SK-N-DZ (cell line): ENCODE data around the gene CELF1.

Source experiments
- DNase-seq: peaks from one replicate; pipeline ENCODE4 v3.0.0-alpha.2; 2015; ENCODE audit warnings: low spot score

CELF1 gene

DNA sequence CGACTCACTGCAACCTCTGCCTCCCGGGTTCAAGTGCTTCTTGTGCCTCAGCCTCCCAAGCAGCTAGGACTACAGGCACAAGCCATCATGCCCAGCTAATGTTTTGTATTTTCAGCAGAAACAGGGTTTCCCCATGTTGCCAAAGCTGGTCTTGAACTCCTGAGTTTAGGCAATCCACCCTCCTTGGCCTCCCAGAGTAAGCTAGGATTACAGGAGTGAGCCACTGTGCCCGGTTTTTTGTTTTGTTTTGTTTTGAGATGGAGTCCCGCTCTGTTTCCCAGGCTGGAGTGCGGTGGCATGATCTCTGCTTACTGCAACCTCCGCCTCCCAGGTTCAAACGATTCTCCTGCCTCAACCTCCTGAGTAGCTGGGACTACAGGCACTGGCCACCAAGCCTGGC is 41.0 kb downstream of the CELF1 start:
- no peak for DNase-seq

DNA sequence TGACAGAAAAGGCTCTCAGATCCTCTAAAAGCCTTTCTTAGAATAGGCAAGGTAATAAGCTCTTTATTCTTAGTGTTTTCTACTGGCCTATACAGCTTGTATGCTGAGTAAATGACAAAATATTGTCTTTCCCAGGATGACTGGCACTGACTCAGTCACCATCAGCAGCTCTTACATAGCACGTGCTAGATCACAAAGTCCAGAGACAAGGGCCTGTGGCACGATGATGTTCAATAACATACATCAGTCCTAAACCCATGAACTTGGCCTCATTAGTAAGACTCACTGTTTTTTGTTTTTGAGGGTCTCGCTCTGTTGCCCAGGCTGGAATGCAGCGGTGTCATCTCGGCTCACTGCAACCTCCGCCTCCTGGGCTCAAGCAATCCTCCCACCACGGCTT is 42.7 kb downstream of the CELF1 start:
- DNase-seq = no peak

DNA sequence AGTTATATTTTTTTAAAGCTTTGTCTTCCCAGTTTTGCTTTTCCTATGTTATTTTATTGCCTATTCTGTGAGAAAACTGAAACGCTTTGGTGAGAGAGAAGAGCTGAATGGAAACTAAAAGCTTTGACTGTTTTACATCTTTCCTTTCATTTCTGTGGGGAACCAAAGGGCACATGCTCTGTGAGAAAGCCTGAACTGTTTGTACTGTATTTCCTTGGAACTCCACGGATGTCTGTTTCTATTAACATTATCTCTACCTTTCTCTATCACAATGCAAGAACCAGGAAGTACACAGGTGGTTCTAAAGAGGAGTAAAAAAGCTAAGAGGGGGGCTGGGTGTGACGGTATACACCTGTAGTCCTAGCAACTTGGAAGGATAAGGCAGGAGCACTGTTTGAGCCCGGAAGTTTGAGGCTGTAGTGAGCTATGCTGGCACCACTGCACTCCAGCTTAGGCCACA is 43.8 kb downstream of the CELF1 start:
- no peak for DNase-seq

DNA sequence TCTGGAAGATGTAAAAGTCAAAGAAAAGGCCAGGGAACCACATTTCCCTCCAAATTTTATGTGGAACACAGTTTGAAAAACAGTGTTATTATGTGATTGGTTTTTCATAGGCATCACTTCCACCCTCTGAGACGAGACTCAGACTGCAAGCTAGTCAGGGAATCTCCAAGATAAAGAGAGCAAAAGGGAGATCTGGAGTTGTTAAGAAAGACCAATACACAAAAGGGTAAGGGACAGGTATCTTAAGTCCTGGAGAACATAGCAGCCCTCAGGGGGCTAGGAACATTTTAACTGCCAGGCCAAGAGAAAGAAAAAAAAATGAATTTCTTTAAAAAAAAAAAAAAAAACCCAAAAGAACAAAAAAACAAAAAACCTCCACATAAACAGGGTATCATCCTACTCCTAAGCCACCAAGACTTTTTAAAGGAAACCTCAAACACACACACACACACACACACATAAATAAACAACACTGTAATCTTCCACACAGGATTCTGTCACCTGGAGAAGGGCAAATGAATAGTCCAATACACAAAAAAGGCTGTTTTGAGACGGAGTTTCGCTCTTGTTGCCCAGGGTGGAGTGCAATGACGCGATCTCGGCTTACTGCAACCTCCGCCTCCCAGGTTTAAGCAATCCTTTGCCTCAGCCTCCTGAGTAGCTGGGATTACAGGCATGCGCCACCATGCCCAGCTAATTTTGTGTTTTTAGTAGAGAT is 44.5 kb downstream of the CELF1 start:
- DNase-seq = no peak

DNA sequence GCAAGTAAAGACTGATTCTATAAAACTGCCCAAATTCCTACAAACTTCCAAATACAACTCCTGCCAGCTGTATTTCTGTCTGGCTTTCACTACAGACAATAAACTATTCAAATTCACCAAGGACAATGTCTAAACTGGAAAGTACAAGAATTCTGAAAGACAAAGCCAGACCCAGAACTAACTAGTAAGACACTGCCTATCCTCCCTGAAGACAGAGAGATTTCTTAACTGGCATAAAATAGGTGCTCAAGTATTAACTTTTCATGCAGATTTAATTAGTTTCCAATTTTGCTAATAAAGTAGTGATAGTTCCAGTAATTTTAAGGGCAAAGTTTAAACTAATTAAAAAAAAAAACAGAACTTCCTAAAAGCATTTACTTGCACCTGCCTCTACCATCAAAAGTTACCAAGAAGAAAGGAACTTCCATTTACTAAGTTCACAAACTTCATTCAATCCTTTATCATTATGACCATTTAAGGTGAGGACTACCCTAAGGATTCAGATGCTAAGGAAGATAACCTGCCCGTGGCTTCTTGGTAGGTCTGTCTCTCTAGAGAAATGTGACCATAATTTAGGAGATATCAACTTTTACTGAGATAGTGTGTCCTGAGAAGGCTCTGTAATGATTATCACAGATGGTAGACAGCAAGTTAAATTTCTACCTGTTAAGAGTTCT is 45.2 kb downstream of the CELF1 start:
- no peak for DNase-seq

DNA sequence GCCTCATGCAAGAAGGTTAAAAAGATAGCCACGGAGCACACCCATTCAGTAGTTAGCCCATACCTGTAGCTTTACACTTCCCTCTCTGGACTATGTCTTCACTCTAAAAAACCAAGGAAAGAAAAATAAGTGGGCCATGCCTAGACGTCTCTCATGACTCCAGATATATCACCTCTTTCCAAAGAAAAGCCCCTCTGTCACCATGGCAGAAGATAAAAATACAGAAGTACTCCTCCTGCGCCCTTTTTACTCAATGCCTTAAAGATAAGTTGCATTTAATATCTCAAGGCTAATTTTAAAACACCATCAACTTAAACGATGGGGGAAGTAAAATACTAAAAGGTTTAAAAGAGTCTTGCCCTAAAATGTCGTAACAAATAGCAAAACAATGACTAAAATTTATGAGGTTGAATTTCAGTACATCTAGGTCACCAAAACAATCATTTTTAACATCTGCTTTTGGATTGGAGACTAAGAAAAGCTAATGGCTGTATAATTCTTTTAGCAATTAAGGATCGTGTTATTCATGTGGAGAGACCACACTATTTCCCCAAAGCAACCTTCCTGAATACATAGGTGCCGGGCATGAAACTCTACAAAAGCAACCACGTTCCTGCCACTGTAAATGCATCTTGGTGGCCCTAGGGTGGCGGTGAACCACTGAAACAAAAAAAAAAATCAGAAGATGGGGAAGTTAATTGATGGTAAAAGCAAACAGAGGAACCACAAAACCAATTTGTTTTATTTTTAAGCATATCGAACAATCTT is 46.0 kb downstream of the CELF1 start:
- no peak for DNase-seq

DNA sequence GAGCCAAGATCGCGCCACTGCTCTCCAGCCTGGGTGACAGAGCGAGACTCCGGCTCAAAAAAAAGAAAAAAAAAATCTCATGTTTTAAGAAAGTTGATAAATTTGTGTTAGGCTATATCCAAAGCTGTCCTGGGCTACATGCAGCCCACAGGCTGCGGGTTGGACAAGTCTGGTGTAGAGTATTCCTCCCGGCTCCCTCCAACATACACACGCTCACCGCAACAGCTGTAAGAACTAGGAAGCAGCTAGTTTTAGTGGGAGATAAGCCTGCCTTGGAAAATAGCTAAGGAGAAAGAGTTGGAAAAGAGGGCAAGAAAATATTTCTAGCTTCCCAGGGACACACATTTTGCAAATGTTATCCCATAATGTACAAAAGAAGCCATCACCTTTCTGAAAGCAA is 46.6 kb downstream of the CELF1 start:
- DNase-seq = no peak

DNA sequence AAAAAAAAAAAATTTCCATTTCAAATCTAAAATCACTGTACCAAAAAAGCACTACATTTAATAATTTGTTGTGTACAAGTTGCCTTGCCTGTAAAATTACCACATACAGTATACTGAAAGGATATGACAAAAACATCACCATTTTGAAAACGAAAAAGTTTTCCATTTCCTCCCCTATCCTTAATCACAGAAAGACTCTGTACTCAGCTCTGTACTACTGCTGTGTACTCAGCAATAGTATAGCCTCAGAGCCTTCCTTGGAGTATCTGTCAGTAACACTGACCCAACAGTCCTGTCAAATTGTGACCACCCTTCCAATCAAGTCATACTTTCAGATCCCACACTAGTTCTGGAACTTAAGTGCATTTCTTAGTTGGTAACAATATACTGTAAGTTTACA is 48.0 kb downstream of the CELF1 start:
- no peak for DNase-seq

DNA sequence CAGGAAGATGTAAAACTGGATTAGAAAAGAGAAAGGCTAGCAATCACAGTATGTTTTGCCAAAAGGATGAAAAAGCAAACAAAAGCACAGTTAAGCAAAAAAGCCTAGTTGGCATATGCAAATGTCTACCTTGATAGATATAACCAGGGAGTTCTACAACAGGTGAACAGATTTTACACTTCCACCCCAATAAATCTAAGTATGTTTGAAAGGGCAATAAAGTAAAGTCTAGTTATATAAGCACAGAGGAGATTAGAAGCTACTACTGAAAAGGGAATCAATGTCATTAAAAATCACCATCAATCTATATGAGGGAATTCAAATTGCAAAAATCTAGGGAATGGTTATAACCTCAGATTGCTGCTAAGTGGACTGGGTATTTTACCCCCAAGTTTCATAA is 49.7 kb downstream of the CELF1 start:
- no peak for DNase-seq

DNA sequence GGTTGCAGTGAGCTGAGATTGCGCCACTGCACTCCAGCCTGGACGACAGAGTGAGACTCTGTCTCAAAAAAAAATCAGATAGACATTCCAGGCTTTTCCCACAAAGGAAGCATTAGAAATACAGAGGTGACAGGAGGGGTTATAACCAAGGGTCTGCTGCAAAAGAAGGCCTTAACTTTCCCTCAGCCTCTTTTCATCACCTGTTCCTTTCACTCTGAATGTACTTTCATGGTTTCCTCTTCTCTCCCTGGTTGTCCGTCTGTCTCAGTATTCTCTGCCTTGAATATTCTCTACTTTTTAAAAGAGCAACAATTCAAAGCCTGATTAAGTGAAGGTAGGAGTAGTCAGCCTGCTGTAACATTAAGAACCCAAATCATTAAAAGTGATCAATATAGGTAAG is 50.2 kb downstream of the CELF1 start:
- DNase-seq = no peak

DNA sequence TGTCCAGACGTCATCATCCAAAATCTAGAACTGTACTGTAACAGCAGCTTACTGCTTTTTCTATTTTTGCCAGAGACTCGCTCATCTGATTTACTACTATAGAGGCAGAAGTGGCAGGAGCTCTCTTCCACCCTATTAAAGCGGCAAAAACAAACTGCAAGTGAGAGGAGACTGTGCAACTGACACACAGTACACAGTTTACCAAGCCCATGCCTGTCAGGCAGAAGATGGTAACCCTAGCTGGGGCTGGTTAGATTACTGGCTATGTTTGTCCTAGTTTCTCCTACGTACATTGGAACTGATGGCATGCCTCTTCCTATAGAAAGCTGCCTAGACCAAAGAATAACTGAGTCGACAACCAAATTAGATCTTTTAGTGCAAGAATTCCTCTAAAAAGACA is 51.8 kb downstream of the CELF1 start:
- DNase-seq = no peak

DNA sequence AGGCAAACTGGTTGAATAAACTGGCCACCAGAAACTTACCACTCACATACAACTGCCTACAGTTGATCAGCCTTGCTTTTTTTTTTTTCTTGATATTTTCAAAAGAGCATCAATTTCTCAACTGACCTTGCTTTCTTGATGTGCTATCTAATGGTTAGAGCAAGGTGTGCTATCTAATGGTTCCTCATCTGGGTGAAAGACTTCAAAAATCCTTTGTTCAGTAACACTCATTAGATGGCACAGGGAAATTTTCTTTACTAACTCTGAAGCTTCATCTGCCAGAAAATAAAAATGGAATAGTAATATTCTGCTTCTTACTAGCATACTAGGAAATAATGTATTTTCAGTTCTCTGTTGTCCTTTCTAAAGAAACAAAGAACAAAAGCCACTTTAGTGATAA is 52.8 kb downstream of the CELF1 start:
- no peak for DNase-seq

DNA sequence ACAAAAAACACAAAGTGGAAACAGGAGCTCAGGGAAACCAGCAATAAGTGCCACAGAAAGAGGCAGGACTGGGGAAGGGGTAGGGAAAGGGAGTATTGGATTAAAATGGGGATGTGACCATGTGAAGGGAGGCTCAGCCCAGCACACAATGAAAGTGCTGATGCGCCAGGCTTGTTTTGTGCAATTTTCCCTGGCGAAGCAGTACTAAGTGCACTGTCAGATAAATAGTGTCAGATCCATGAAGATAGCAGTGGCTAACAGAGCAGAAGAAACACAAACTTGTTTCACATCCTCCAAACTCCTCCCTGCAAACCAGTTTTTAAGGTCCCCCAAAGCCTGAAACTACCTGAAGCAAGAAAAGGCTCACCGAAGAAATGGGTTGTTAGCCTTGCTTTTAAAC is 53.3 kb downstream of the CELF1 start:
- no peak for DNase-seq

DNA sequence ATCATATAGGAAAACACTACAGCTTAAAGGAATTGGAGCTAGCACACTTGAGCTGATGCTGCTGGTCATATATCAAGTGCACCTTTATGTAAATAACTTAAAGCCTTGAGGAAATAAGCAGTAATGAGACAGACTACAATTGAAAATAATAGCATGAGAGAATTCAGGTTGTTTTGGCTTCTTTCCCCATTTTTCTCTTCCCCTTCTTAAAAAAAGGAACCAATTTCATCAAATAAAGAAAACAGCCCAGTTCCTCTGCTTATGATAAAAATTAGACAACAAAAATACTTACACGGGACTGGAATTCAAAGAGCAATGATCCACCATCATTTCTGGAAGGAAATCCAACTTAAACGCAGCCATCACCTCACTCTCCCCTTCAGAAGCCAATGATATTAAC is 53.8 kb downstream of the CELF1 start:
- no peak for DNase-seq

DNA sequence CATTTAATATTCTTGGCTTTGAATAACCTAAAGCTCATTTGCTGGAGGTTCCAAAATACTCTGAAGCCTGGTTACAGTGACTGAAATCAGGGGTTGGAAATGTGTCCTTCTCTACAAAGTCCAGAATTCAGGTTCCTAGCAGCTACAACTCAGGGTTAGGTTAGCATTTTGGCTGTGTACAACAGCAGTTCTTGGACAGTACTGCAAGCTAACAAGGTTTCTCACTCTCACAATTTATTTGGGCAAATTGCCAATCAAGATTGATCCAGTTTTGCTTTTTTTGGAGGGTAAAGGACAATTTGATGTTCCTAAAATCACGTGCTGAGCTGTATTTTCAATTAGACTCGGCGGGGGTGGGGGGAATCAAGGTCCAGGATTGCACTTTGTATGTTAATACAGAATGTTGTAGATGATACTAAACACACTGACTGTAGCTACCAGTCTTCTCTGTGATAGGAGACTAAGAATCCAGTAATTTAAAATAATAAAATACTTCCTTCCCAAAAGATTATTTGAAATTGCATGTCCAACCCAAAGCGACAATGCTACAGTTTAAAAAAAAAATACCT is 54.3 kb downstream of the CELF1 start:
- DNase-seq = no peak

DNA sequence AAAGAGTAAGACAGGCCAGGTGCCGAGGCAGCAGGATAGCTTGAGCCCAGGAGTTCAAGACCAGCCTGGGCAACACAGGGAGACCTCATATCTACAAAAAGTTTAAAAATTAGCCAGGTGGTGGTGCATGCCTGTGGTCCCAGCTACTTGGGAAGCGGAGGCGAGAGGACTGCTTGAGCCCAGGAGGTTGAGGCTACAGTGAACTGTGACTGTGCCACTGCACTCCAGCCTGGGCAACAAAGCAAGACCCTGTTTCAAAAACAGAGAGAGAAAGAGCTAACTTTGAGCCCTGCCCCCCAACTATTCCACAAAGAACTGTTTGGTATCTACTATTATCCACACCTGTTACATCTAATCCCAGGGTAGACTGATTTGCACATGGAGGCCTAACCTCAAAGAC is 54.8 kb downstream of the CELF1 start:
- DNase-seq = no peak

DNA sequence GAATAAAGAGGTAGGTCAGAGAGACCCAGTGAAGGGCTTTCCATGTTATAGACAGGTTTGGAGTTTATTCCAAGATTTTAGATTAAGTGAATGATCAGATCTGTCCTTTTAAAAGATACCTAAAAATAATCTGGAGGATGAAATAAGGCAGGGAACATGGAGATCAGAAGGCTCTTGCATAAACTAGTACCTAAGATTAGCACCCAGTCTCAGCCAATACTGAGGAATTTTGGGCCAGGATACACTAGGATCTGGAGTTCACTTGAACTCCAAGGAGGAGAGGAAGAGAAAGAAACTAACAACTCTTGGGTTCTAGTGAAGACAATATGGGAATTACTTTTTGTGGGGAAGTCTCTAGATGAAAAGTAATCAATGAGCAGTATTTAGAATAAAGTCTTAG is 56.1 kb downstream of the CELF1 start:
- no peak for DNase-seq

DNA sequence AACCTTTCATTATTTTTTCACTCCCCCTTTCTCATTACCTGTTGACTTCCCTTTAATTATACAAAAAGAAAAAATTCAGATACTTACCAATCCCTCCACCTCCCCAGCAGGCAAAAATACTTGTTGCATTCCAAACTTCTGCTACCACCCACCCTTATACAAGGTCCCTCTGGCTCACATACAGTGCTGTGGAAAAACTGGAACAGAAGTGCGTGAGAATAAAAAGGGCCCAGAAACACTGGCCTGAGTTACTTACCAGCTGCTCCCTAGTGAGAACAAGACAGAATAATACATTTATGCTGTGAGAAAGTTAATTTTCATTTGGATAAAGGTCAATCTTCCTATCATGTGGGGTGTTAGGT is 57.1 kb downstream of the CELF1 start:
- no peak for DNase-seq

DNA sequence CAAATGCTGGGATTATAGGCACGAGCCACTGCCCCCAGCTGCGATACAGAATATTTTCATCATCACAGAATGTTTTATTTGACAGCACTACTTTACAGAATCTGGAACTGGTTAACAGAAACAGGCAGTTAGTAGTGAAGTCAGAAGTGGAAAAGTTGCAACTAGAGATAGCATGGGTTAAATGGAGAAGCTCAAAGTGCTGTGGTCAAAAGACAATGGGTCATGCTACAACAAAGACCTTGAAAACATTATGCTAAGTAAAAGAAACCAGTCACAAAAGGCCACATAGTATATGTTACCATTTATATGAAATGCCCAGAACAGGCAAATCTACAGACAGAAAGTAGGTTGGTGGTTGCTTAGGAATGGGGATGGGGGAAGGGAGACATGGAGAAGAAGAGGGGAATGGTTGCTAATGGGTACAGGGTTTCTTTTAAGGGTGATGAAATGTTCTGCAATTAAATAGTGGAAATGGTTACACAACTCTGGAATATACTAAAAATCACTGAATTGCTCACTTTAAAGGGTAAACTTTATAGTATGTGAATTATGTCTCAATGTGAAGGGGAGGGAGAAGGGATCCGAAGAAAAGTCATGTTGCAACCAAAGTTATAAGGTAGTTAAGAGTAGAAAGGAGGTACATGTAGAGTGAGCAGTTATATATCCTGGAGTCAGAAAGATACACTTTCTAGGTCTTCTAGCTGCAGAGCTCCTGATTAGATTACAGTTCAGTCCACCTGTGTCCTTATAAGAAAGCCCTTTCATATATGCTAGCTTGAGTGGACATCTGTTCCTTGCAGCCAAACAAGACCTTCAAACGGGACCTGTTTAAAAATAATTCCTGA is 57.7 kb downstream of the CELF1 start:
- no peak for DNase-seq

DNA sequence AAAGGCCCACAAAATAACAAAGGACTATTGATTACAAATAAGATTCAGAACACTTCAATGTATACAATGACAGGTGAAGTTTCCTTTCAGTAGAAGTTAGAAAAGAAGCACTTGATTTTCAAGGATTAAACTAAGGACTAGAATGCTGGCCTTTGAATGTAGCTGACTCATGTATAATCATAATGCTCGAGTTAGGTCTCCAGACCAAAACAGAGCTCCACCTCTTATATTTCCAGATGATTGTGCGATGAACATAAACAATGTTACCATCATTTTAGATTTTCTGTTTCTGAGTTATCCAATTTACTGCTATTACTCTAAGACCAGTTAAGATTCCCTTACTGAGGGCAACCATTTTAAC is 63.6 kb downstream of the CELF1 start:
- no peak for DNase-seq

DNA sequence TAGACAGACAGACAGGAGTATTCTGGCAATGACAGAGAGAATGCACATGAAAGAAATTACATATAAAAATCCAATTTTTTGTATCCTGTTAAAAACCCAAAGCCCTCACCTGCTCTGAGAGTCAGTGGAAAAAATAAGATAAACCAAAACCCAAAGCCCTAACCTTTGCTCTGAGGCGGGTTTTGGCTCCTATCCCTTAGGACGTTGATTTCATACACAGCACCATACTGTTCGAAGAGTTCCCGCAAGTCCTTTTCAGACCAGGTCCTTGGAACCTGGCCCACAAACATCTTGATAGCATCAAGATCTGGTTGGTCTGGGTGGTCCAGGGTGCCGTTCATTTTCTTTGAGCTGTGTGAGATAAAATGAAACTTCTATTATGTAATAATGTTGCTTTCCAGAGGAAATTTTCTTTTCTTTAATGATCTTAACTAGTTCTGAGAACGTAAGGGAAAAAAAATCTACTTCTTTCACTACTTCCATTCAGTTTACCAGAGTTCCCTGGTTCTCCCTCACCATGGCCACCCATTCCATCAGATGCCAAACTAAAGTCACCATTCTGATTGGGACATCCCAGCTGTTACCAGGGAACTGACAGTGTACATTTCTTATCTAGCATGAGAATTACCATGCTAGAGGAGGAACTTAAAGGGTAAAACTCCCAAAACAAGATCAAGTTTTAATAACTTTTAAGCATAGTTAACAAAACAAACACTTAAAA is 64.1 kb downstream of the CELF1 start:
- no peak for DNase-seq
